Thyroid gland (tissue), 4 donors: ENCODE measurements around the gene PDC. TPM values are rescaled to one million over a fixed set of nuclear protein-coding genes. Genes with fewer than 3 reads are reported as not detected.

Source experiments
- DNase-seq, 2 donors: peaks; one replicate each; pipeline ENCODE4 v3.0.0-alpha.2; 2019
- H3K27ac ChIP-seq, 3 donors: fragments of 200-600 bp; sonication (generic); 1 replicate in 2 of 3; 2 replicates in 1 of 3; pipeline ENCODE4 v1.5.1; 2016 to 2019; ENCODE audit warnings: mild to moderate bottlenecking in 1 of 3, moderate library complexity in 1 of 3
- H3K27me3 ChIP-seq: fragments of 200-600 bp; sonication (generic); one replicate; pipeline ENCODE4 v1.5.1; 2019
- H3K36me3 ChIP-seq, 2 donors: fragments of 200-600 bp; sonication (generic); one replicate each; pipeline ENCODE4 v1.5.1; 2016 to 2019
- H3K4me1 ChIP-seq, 2 donors: fragments of 200-600 bp; sonication (generic); one replicate each; pipeline ENCODE4 v1.5.1; 2017 to 2019
- H3K4me3 ChIP-seq, 3 donors: fragments of 200-600 bp; sonication (generic); replicated peaks in 1 of 3; 1 replicate in 2 of 3; 2 replicates in 1 of 3; pipeline ENCODE4 v1.5.1; 2016; ENCODE audit warnings: mild to moderate bottlenecking in 1 of 3
- H3K9me3 ChIP-seq: fragments of 200-600 bp; sonication (generic); one replicate; pipeline ENCODE4 v1.5.1; 2017
- POLR2A ChIP-seq, 2 donors: fragments of 450-650 bp; IDR thresholded peaks; one replicate each; pipeline ENCODE4 v1.6.1; 2017; ENCODE audit warnings: antibody characterized with exemption in 2 of 2, mild to moderate bottlenecking in 2 of 2, moderate library complexity in 1 of 2
- WGBS, 2 donors: methylation state at CpG; one replicate each; pipeline ENCODE4 v1.1.5; 2017; 5-methylcytosine and 5-hydroxymethylcytosine counted together
- intact Hi-C: fragments of 100-400 bp; cut with DNase I; formaldehyde crosslinking; loops from one replicate; pipeline ENCODE4 v1.15.1; 2023
- total RNA-seq, 4 donors: library from RNA; depleted of rRNA; stranded (reverse); fragments of >200 nt; gene quantifications; one replicate each; pipeline ENCODE4 v1.2.3, GENCODE V29; 2016
- TF ChIP-seq, protein P1 (sequence below), 6 experiments: fragments of 200-600 bp in 3 of 6; fragments of 450-650 bp in 3 of 6; sonication (generic) in 3 of 6; IDR thresholded peaks; one replicate each; pipeline ENCODE4 v1.5.1; 2016 to 2019; ENCODE audit warnings: antibody characterized with exemption in 6 of 6, mild to moderate bottlenecking in 2 of 6, inconsistent platforms in 1 of 6, moderate library complexity in 1 of 6

Gene PDC
- total RNA-seq, 4 donors from 2014 or later: not detected

DNA sequence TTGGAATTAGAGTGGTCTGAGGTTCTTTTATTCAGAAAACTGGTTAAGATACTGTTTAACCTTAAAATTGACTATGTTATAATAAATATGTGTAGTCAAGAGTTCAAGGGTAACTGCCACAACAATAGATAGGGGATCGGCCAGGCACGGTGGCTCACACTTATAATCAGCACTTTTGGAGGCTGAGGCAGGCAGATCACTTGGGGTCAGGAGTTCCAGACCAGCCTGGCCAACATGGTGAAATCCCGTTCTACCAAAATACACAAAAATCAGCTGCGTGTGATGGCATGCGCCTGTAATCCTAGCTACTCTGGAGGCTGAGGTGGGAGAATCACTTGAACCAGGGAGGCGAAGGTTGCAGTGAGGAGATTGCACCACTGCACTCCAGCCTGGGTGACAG is 39.5 kb downstream of the PDC start:
- TF ChIP-seq, protein P1, sequence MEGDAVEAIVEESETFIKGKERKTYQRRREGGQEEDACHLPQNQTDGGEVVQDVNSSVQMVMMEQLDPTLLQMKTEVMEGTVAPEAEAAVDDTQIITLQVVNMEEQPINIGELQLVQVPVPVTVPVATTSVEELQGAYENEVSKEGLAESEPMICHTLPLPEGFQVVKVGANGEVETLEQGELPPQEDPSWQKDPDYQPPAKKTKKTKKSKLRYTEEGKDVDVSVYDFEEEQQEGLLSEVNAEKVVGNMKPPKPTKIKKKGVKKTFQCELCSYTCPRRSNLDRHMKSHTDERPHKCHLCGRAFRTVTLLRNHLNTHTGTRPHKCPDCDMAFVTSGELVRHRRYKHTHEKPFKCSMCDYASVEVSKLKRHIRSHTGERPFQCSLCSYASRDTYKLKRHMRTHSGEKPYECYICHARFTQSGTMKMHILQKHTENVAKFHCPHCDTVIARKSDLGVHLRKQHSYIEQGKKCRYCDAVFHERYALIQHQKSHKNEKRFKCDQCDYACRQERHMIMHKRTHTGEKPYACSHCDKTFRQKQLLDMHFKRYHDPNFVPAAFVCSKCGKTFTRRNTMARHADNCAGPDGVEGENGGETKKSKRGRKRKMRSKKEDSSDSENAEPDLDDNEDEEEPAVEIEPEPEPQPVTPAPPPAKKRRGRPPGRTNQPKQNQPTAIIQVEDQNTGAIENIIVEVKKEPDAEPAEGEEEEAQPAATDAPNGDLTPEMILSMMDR (IDR thresholded peaks at IDR 0.05): no peak
- no peak for TF ChIP-seq POLR2A (IDR thresholded peaks at IDR 0.05)
- 85 to 92% methylated on average over 6 of the region's 6 CpGs for WGBS, 2 donors
- Histone ChIP-seq H3K27me3 (no peaks in the 10 kb centered on the region), H3K4me3 (no peak overlapping the region), H3K9me3 (no peaks in the 10 kb centered on the region), H3K4me1 (no peaks in the 10 kb centered on the region), H3K36me3 (peaks cover 5 to 10% of the 10 kb centered on the region in 2 donors), H3K27ac (peak overlapping the region in 1 of 3 donors; percentile 33)
- intact Hi-C loops: no loop called here
- DNase-seq: no peak

GRCh38 chr1:186420923-186421322 is 40.0 kb downstream of the PDC start:
- Histone ChIP-seq H3K4me1 (no peaks in the 10 kb centered on the region), H3K9me3 (no peaks in the 10 kb centered on the region), H3K27me3 (no peaks in the 10 kb centered on the region), H3K4me3 (no peak overlapping the region), H3K36me3 (peaks cover 5 to 10% of the 10 kb centered on the region in 2 donors), H3K27ac (peak overlapping the region in 1 of 3 donors; percentile 33)
- no peak for TF ChIP-seq POLR2A (IDR thresholded peaks at IDR 0.05)
- TF ChIP-seq, protein P1 (IDR thresholded peaks at IDR 0.05): no peak
- intact Hi-C loops: no loop called here
- 75 to 79% methylated on average over 1 of the region's 1 CpG for WGBS, 2 donors
- DNase-seq: no peak

DNA sequence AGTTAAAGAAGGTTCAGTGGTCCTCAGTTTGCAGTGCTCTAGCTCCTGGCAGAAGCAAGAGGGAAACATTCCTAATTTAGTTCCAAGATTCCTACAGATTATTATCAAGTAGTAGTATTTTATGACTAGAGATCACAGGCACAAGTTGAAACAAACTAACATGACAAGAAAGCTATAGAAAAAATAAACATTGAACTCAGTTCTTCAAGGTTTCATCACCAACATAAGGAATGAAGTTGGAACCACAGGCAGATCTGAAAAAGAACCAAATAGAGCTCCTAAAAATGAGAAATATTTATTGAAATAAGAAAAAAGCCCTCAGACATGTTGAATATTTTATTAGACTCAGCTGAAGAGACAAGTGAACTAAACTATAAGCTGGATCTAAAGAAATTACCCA is 40.6 kb downstream of the PDC start:
- TF ChIP-seq, protein P1 (IDR thresholded peaks at IDR 0.05): no peak
- no peak for TF ChIP-seq POLR2A (IDR thresholded peaks at IDR 0.05)
- H3K36me3 ChIP-seq: peaks cover 5 to 10% of the 10 kb centered on the region in 2 donors
- DNase-seq: no peak
- H3K27ac ChIP-seq: no peak overlapping the region
- H3K27me3 ChIP-seq: no peaks in the 10 kb centered on the region
- intact Hi-C loops: no loop called here
- H3K9me3 ChIP-seq: no peaks in the 10 kb centered on the region
- H3K4me3 ChIP-seq: no peak overlapping the region
- H3K4me1 ChIP-seq: no peaks in the 10 kb centered on the region

DNA sequence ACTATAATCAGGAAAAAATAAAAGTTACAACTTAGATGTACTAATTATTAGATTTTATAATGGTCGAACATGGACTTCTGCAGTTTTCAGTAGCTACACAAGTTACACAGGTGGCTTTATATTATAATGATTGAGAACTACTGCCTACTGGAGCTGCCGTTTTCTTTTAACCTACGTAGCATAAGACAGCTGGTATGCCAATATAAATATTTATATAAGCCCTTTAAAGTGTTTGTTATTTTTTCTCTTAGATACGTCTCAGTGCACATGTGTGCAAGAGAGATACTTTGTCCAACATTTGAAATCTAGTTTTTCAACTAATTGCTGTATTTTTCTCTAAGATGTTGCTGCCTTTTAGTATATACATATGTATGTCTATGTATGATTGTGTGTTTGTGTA is 42.4 kb downstream of the PDC start:
- no peak for TF ChIP-seq POLR2A (IDR thresholded peaks at IDR 0.05)
- TF ChIP-seq, protein P1 (IDR thresholded peaks at IDR 0.05): no peak
- no peaks in the 10 kb centered on the region for H3K9me3 ChIP-seq
- H3K36me3 ChIP-seq: peaks cover 5 to 10% of the 10 kb centered on the region in 2 donors
- no peak overlapping the region for H3K27ac ChIP-seq
- no peak overlapping the region for H3K4me3 ChIP-seq
- DNase-seq: no peak
- H3K4me1 ChIP-seq: no peaks in the 10 kb centered on the region
- H3K27me3 ChIP-seq: no peaks in the 10 kb centered on the region
- 65 to 68% methylated on average over 4 of the region's 4 CpGs for WGBS, 2 donors
- intact Hi-C loops: no loop called here

DNA sequence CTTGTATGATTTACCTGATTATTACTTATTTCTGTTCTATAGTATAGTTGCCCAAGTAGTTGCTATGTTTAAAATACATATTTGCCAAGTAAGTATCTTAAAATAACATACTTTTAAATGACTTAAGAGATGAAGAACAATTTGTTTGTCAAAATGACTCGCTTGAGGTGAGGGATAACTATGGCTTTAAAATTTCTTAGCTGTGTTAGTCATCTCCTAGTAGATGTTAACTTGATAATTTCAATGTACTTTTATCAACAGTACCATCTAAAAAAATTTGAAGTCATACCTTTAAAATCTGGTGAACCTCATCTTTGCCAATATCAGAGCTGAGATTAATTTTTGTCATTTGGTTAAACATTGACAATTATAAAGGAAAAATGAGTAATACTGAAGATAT is 47.6 kb downstream of the PDC start:
- no peak for DNase-seq
- no peaks in the 10 kb centered on the region for H3K9me3 ChIP-seq
- TF ChIP-seq, protein P1 (IDR thresholded peaks at IDR 0.05): no peak
- no peak for TF ChIP-seq POLR2A (IDR thresholded peaks at IDR 0.05)
- H3K4me1 ChIP-seq: no peaks in the 10 kb centered on the region
- H3K27me3 ChIP-seq: no peaks in the 10 kb centered on the region
- no peak overlapping the region for H3K27ac ChIP-seq
- peaks cover 0 to 8% of the 10 kb centered on the region in 2 donors for H3K36me3 ChIP-seq
- intact Hi-C loops: no loop called here
- 98 to 99% methylated on average over 1 of the region's 1 CpG for WGBS, 2 donors
- H3K4me3 ChIP-seq: no peak overlapping the region
